ENCODE measurements around the gene TTLL1. TPM values are rescaled to one million over a fixed set of nuclear protein-coding genes. Genes with fewer than 3 reads are reported as not detected.

The TTLL1 gene
- total and polyA plus RNA-seq, 4 donors: 0.50 to 2.2 (median 1.1) TPM

GRCh38 chr22:43012390-43012789 lies 76.8 kb downstream of the TTLL1 start (continued):
- TF ChIP-seq REST (IDR thresholded peaks at IDR 0.05) (no peak), RXRA (IDR thresholded peaks at IDR 0.05) (no peak), YY1 (IDR thresholded peaks at IDR 0.05) (no peak), HNF4A (conservative IDR thresholded peaks at IDR 0.05) (no peak), RAD21 (IDR thresholded peaks at IDR 0.05) (no peak), NR2F2 (IDR thresholded peaks at IDR 0.05) (no peak), GABPA (IDR thresholded peaks at IDR 0.05 in 1 of 2, conservative IDR thresholded peaks at IDR 0.05 in 1 of 2) (no peak), FOXA2 (IDR thresholded peaks at IDR 0.05) (no peak), EGR1 (IDR thresholded peaks at IDR 0.05; ENCODE audit: low read depth in 2 of 2) (no peak), JUND (IDR thresholded peaks at IDR 0.05) (no peak)

- Histone ChIP-seq H3K4me1 (ENCODE audit: control insufficient read depth in 4 of 4, insufficient read depth in 4 of 4, low read length in 3 of 4) (peaks cover 0 to 23% (median 15%) of the 10 kb centered on the region in 4 donors), H3K9me3 (ENCODE audit: control insufficient read depth in 4 of 4, low read length in 3 of 4) (no peaks in the 10 kb centered on the region), H3K9ac (ENCODE audit: low read depth in 1 of 2, low read length in 2 of 2) (no peak overlapping the region), H3K4me3 (ENCODE audit: low read depth in 1 of 3, low read length in 3 of 3) (no peak overlapping the region), H3K36me3 (ENCODE audit: control insufficient read depth in 4 of 4, insufficient read depth in 3 of 4, low read depth in 1 of 4, low read length in 3 of 4) (no peaks in the 10 kb centered on the region), H3K27me3 (ENCODE audit: control insufficient read depth in 4 of 4, insufficient read depth in 4 of 4, low read length in 3 of 4) (no peaks in the 10 kb centered on the region), H3K27ac (ENCODE audit: low read depth in 1 of 2, low read length in 2 of 2) (no peak overlapping the region)
- WGBS: 92% methylated on average over 7 of the region's 7 CpGs
- no peak for TF ChIP-seq HNF4A (conservative IDR thresholded peaks at IDR 0.05)
- DNase-seq (ENCODE audit: low spot score): no peak
Observed at GRCh38 chr22:43011079-43011478, 78.1 kb downstream of the TTLL1 start.

DNA sequence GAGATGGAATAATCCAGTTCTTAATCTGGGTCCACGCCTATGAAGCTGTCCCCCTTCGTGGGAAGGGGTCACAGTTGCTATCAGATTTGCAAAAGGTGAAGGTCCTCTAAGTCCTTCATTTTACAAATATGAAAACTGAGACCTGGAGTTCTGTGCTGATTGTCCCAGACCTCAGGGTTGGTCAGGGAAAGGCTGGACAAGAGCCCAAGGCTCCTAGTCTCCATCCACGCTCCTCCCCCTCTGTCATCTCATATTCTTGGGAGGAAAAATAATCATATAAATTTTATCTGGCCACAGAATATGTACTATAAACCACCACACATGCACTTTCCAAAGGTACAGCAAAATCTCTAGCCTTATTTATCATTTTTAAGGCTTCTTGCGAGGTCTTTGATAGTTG lies 79.7 kb downstream of the TTLL1 start:
- no peak overlapping the region for H3K9ac ChIP-seq (ENCODE audit: low read depth in 1 of 2, low read length in 2 of 2)
- TF ChIP-seq, protein P1, sequence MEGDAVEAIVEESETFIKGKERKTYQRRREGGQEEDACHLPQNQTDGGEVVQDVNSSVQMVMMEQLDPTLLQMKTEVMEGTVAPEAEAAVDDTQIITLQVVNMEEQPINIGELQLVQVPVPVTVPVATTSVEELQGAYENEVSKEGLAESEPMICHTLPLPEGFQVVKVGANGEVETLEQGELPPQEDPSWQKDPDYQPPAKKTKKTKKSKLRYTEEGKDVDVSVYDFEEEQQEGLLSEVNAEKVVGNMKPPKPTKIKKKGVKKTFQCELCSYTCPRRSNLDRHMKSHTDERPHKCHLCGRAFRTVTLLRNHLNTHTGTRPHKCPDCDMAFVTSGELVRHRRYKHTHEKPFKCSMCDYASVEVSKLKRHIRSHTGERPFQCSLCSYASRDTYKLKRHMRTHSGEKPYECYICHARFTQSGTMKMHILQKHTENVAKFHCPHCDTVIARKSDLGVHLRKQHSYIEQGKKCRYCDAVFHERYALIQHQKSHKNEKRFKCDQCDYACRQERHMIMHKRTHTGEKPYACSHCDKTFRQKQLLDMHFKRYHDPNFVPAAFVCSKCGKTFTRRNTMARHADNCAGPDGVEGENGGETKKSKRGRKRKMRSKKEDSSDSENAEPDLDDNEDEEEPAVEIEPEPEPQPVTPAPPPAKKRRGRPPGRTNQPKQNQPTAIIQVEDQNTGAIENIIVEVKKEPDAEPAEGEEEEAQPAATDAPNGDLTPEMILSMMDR (IDR thresholded peaks at IDR 0.05; ENCODE audit: low read depth, low read length, missing input control): no peak
- TF ChIP-seq HNF4G (IDR thresholded peaks at IDR 0.05) (no peak), TAF1 (conservative IDR thresholded peaks at IDR 0.05) (no peak), FOXA1 (IDR thresholded peaks at IDR 0.05) (no peak), EGR1 (IDR thresholded peaks at IDR 0.05; ENCODE audit: low read depth in 2 of 2) (no peak), RAD21 (IDR thresholded peaks at IDR 0.05) (no peak)
- 94% methylated on average over 4 of the region's 4 CpGs for WGBS
- no peak overlapping the region for H3K4me3 ChIP-seq (ENCODE audit: low read depth in 1 of 3, low read length in 3 of 3)
- no peak for DNase-seq (ENCODE audit: low spot score)
- H3K9me3 ChIP-seq (ENCODE audit: control insufficient read depth in 4 of 4, low read length in 3 of 4): no peaks in the 10 kb centered on the region
- no peaks in the 10 kb centered on the region for H3K36me3 ChIP-seq (ENCODE audit: control insufficient read depth in 4 of 4, insufficient read depth in 3 of 4, low read depth in 1 of 4, low read length in 3 of 4)
- H3K27ac ChIP-seq (ENCODE audit: low read depth in 1 of 2, low read length in 2 of 2): no peak overlapping the region
- H3K27me3 ChIP-seq (ENCODE audit: control insufficient read depth in 4 of 4, insufficient read depth in 4 of 4, low read length in 3 of 4): no peaks in the 10 kb centered on the region
- peaks cover 5 to 18% (median 13%) of the 10 kb centered on the region in 4 donors for H3K4me1 ChIP-seq (ENCODE audit: control insufficient read depth in 4 of 4, insufficient read depth in 4 of 4, low read length in 3 of 4)

All from liver (tissue), 9 donors.